C4-2B (cell line): ENCODE data around the gene NKTR.

Experiments
- ZFX ChIP-seq: fragments of 450-650 bp; IDR thresholded peaks from 2 replicates; pipeline ENCODE4 v1.6.1; 2017
- TF ChIP-seq, protein P1 (sequence below): fragments of 450-650 bp; conservative IDR thresholded peaks from 2 replicates; pipeline ENCODE4 v1.5.1; 2017; ENCODE audit warnings: mild to moderate bottlenecking

DNA sequence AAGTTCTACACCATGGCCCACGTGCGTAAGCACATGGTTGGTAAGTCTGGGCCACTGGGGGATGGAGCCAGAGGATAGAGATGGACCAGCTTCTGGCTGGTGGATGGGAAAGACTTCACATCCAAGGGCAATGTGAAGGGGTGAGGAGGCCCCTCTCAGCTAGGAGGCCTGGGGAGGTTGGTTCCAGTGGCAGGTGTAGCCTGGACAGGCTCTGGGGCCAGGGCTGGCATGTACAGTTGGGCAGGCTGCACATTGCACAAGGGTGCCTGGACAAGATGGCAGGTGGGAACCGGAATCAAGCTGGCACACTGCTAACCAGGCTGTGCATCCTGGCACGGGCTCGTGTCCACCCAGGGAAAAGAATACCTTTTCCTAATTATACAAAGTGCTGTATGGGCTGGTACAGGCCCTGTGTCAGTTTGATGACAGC is 61.1 kb downstream of the NKTR start:
- TF ChIP-seq, protein P1, sequence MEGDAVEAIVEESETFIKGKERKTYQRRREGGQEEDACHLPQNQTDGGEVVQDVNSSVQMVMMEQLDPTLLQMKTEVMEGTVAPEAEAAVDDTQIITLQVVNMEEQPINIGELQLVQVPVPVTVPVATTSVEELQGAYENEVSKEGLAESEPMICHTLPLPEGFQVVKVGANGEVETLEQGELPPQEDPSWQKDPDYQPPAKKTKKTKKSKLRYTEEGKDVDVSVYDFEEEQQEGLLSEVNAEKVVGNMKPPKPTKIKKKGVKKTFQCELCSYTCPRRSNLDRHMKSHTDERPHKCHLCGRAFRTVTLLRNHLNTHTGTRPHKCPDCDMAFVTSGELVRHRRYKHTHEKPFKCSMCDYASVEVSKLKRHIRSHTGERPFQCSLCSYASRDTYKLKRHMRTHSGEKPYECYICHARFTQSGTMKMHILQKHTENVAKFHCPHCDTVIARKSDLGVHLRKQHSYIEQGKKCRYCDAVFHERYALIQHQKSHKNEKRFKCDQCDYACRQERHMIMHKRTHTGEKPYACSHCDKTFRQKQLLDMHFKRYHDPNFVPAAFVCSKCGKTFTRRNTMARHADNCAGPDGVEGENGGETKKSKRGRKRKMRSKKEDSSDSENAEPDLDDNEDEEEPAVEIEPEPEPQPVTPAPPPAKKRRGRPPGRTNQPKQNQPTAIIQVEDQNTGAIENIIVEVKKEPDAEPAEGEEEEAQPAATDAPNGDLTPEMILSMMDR: no peak
- no peak for TF ChIP-seq ZFX
